Lower lobe of right lung (tissue), 2 donors: Measurements from ENCODE around the gene SEPHS2. TPM values are rescaled to one million over a fixed set of nuclear protein-coding genes. Genes with fewer than 3 reads are reported as not detected.
A peak's percentile ranks its signal among the peaks of the same experiment; 100 is the strongest.
"Not testable (repeated sequence)": the region's sequence is repeated elsewhere in the genome, so short reads cannot be mapped to it uniquely, and the experiment has no call there.

Source experiments
- ATAC-seq, 2 donors: fragments of 200-7000 bp; cut with Tn5 transposase; one replicate each; pipeline ENCODE4 v1.9.1; 2020 to 2022; ENCODE audit warnings: mild to moderate bottlenecking in 2 of 2, moderate library complexity in 2 of 2
- DNase-seq: peaks from one replicate; pipeline ENCODE4 v3.0.0-alpha.2; 2020
- H3K27ac ChIP-seq: fragments of 200-600 bp; one replicate; pipeline ENCODE4 v1.8.0; 2022
- H3K27me3 ChIP-seq: fragments of 200-600 bp; one replicate; pipeline ENCODE4 v1.8.0; 2022; ENCODE audit warnings: low read depth
- H3K36me3 ChIP-seq: fragments of 200-600 bp; one replicate; pipeline ENCODE4 v1.8.0; 2022; ENCODE audit warnings: mild to moderate bottlenecking
- H3K4me1 ChIP-seq: fragments of 200-600 bp; one replicate; pipeline ENCODE4 v1.8.0; 2022
- H3K4me3 ChIP-seq: fragments of 200-600 bp; one replicate; pipeline ENCODE4 v1.8.0; 2022; ENCODE audit warnings: mild to moderate bottlenecking
- H3K9me3 ChIP-seq: fragments of 200-600 bp; one replicate; pipeline ENCODE4 v1.8.0; 2022
- intact Hi-C: fragments of 100-400 bp; cut with DNase I; formaldehyde crosslinking; loops from one replicate; pipeline ENCODE4 v1.11.0; 2022
- total RNA-seq: library from RNA; stranded (reverse); fragmentation: NEBNext Ultra II Directional; extraction: Animal tissue kit (Norgen Biotek cat#: 25700); gene quantifications from one replicate; pipeline ENCODE4 v1.2.1, GENCODE V29; 2021
- TF ChIP-seq, protein P1 (sequence below): fragments of 200-600 bp; IDR thresholded peaks from one replicate; pipeline ENCODE4 v1.8.0; 2022; ENCODE audit warnings: antibody characterized with exemption, mild to moderate bottlenecking
- donor health status: DM: no; HTN: yes; CAD: no; lungs with severe emphysema.

The SEPHS2 gene
- total RNA-seq, 1 donor from 2014 or later = 54.6 TPM

DNA sequence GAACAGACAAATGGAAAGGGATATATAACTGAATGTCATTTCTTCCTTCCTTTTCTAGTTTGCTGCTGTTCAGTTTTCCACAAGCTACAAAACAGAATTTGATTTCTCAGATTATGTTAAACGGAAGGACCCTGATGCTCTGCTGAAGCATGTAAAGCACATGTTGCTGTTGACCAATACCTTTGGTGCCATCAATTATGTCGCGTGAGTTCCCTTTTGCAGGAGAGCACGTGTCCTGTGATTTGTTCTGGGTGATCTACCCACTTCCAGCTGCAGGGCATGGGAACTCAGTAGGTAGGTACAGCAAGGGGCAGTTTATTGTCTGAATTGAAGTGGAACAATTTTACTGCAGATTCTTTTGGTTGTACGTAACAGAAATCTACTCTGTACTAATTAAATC is 35.7 kb upstream of the SEPHS2 start:
- Histone ChIP-seq H3K4me3 (no peak overlapping the region), H3K9me3 (no peaks in the 10 kb centered on the region), H3K27me3 (no peaks in the 10 kb centered on the region), H3K27ac (no peak overlapping the region), H3K4me1 (no peaks in the 10 kb centered on the region), H3K36me3 (peaks cover 33% of the 10 kb centered on the region)
- ATAC-seq = no peak
- intact Hi-C loops = no loop called here
- TF ChIP-seq, protein P1, sequence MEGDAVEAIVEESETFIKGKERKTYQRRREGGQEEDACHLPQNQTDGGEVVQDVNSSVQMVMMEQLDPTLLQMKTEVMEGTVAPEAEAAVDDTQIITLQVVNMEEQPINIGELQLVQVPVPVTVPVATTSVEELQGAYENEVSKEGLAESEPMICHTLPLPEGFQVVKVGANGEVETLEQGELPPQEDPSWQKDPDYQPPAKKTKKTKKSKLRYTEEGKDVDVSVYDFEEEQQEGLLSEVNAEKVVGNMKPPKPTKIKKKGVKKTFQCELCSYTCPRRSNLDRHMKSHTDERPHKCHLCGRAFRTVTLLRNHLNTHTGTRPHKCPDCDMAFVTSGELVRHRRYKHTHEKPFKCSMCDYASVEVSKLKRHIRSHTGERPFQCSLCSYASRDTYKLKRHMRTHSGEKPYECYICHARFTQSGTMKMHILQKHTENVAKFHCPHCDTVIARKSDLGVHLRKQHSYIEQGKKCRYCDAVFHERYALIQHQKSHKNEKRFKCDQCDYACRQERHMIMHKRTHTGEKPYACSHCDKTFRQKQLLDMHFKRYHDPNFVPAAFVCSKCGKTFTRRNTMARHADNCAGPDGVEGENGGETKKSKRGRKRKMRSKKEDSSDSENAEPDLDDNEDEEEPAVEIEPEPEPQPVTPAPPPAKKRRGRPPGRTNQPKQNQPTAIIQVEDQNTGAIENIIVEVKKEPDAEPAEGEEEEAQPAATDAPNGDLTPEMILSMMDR = no peak
- no peak for DNase-seq

DNA sequence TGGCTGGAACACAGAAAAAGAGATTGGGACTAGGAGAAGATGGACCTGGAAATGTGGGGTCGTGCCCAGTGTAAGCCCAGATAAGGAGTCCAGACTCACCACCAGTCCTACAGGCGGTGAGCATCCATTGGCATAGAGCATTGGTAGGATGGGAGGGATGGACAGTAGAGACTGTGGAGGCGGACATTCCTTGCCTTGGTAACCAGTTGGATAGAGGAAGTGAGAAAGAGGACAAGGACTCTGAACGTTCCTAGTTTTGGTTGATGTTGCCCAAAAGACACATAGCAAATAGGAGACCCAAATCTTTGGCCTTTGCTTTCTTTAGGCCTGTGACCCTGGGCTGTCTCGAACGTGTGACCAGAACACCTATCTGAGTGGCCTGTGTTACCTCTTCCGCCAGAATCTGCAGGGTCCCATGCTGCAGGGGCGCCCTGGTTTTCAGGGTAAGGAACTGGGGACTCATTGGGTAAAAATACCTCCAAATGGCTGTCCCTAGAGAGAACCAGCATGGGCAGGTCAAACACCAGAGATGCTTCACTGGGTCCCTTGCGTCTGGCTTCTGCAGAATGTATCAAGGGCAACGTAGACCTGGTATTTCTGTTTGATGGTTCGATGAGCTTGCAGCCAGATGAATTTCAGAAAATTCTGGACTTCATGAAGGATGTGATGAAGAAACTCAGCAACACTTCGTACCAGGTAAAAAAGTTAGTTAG is 33.2 kb upstream of the SEPHS2 start:
- Histone ChIP-seq H3K9me3 (no peaks in the 10 kb centered on the region), H3K36me3 (peaks cover 23% of the 10 kb centered on the region), H3K27me3 (peaks cover 3% of the 10 kb centered on the region), H3K4me1 (peaks cover 4% of the 10 kb centered on the region), H3K27ac (no peak overlapping the region), H3K4me3 (no peak overlapping the region)
- TF ChIP-seq, protein P1 = no peak
- DNase-seq (no peak), ATAC-seq (no peak)
- intact Hi-C loops = no loop called here

DNA sequence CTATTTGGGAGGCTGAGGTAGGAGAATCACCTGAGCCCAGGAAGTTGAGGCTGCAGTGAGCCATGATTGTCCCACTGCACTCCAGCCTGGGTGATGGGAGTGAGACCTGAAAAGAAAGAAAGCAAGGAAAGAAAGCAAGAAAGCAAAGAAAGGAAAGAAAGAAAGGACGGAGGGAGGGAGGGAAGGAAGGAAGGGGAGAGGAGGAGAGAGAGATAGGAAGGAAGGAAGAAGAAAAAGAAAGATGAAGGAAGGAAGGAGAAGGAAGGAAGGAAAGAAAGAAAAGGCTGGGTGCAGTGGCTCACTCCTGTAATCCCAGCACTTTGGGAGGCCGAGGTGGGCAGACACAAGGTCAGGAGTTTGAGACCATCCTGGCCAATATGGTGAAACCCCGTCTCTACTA is 32.1 kb upstream of the SEPHS2 start:
- ATAC-seq, DNase-seq, H3K4me1 ChIP-seq, intact Hi-C loops, H3K9me3 ChIP-seq, H3K4me3 ChIP-seq, H3K27ac ChIP-seq: not testable (repeated sequence)
- Histone ChIP-seq H3K27me3 (peaks cover 13% of the 10 kb centered on the region), H3K36me3 (peaks cover 11% of the 10 kb centered on the region)

DNA sequence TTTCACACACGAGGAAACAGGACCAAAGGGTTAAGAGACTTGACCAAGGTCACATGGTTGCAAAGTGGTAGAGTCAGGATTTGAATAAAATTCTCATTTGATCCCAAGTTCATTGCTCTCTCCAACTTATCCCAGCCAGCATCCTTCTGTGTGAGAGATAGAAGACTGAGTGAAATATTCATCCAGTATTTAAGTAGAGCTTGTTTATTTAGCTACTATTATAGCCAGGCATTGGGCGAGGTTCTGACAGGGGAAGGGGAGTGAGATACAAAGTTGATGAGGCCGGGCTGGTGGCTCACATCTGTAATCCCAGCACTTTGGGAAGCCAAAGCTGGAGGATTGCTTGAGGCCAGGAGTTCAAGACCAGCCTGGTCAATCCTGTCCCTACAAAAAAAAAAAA is 31.3 kb upstream of the SEPHS2 start:
- Histone ChIP-seq H3K4me3 (no peak overlapping the region), H3K4me1 (peaks cover 9% of the 10 kb centered on the region), H3K27me3 (peaks cover 13% of the 10 kb centered on the region), H3K36me3 (peaks cover 5% of the 10 kb centered on the region), H3K27ac (no peak overlapping the region), H3K9me3 (no peaks in the 10 kb centered on the region)
- TF ChIP-seq, protein P1 = no peak
- DNase-seq (no peak), ATAC-seq (no peak)
- intact Hi-C loops = no loop called here

DNA sequence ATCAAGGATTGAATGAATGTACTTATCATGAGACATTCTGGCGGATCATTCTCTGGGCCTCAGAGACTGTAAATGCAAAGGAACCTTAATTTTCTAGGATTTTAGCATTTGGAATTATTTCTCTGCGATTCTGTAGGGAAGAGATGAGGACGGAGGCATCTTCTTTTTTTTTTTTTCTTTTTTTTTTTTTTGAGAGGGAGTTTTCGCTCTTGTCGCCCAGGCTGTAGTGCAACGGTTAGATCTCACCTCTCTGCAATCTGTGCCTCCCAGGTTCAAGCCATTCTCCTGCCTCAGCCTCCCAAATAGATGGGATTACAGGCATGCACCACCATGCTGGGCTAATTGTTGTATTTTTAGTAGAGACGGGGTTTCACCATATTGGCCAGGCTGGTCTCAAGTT is 29.0 kb upstream of the SEPHS2 start:
- Histone ChIP-seq H3K4me1 (peaks cover 16% of the 10 kb centered on the region), H3K9me3 (no peaks in the 10 kb centered on the region), H3K4me3 (peak overlapping the region; percentile 53), H3K27me3 (peaks cover 13% of the 10 kb centered on the region), H3K27ac (no peak overlapping the region), H3K36me3 (no peaks in the 10 kb centered on the region)
- intact Hi-C loops = no loop called here
- no peak for ATAC-seq
- TF ChIP-seq, protein P1 = no peak
- no peak for DNase-seq

DNA sequence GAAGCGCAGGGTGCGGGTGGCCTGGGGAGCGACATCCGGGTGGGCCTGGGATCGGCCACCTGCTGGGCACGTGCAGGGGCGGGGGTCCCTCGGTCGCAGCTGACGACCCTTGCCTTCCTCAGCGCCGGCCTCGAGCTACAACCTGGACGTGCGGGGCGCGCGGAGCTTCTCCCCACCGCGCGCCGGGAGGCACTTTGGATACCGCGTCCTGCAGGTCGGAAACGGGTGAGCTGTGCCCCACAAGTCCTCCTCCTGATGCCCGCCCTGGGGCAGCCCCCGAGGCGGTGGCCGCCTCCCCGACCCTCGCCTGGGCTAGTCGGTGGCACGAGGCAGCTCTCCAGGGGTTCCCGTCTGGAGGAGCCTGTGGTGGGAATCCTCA is 28.4 kb upstream of the SEPHS2 start:
- peak overlapping the region; percentile 53 for H3K4me3 ChIP-seq
- intact Hi-C loops = no loop called here
- TF ChIP-seq, protein P1 = no peak

More for the DNA sequence above, 28.4 kb upstream of the SEPHS2 start:
- H3K27me3 ChIP-seq = peaks cover 13% of the 10 kb centered on the region
- H3K4me1 ChIP-seq = peaks cover 18% of the 10 kb centered on the region
- H3K36me3 ChIP-seq = no peaks in the 10 kb centered on the region
- no peaks in the 10 kb centered on the region for H3K9me3 ChIP-seq
- peak overlapping the region; percentile 65 for H3K27ac ChIP-seq
- ATAC-seq (no peak), DNase-seq (no peak)
